Psoas muscle (tissue), 8 donors: ENCODE results near the gene TUT1. TPM values are rescaled to one million over a fixed set of nuclear protein-coding genes. Genes with fewer than 3 reads are reported as not detected.

Source experiments
- ATAC-seq, 4 donors: fragments of 200-7000 bp; cut with Tn5 transposase; one replicate each; pipeline ENCODE4 v1.9.1; 2020; ENCODE audit warnings: moderate library complexity in 3 of 4, mild to moderate bottlenecking in 2 of 4
- DNase-seq, 2 donors: peaks; one replicate each; pipeline ENCODE4 v3.0.0-alpha.2; 2020
- H3K27ac ChIP-seq: fragments of 200-600 bp; one replicate; pipeline ENCODE4 v1.8.0; 2022
- H3K27me3 ChIP-seq, 3 donors: fragments of 200-600 bp in 1 of 3; one replicate each; pipeline versions ENCODE4 v1.6.1 to v1.8.0; 2013 to 2022; ENCODE audit warnings: low read length in 2 of 3, mild to moderate bottlenecking in 2 of 3, moderate library complexity in 1 of 3; ENCODE audit not compliant: insufficient read depth in 3 of 3
- H3K36me3 ChIP-seq, 2 donors: fragments of 200-600 bp in 1 of 2; one replicate each; pipeline versions ENCODE4 v1.6.1 to v1.8.0; 2013 to 2022; ENCODE audit warnings: low read depth in 1 of 2, mild to moderate bottlenecking in 1 of 2, moderate library complexity in 1 of 2; ENCODE audit not compliant: insufficient read depth in 1 of 2
- H3K4me1 ChIP-seq: fragments of 200-600 bp; one replicate; pipeline ENCODE4 v1.8.0; 2022
- H3K4me3 ChIP-seq: fragments of 200-600 bp; one replicate; pipeline ENCODE4 v1.8.0; 2022; ENCODE audit warnings: mild to moderate bottlenecking
- H3K9me3 ChIP-seq: fragments of 200-600 bp; one replicate; pipeline ENCODE4 v1.8.0; 2022
- CTCF ChIP-seq: fragments of 200-600 bp; IDR thresholded peaks from one replicate; pipeline ENCODE4 v1.8.0; 2022; ENCODE audit warnings: antibody characterized with exemption
- WGBS, 3 donors: extraction: QIAGEN DNeasy Blood & Tissue Kit; methylation state at CpG; one replicate each; pipeline versions ENCODE4 v1.1.6 to v1.1.7; 2013; 5-methylcytosine and 5-hydroxymethylcytosine counted together
- intact Hi-C, 2 donors: fragments of 100-400 bp; cut with DNase I; formaldehyde crosslinking; loops; one replicate each; pipeline versions ENCODE4 v1.11.0 to v1.14.2; 2022
- polyA plus RNA-seq, 3 donors: library from polyadenylated mRNA; stranded (reverse); fragments of 200-250 nt; gene quantifications; one replicate each; pipeline ENCODE4 v1.2.3, GENCODE V29; 2013
- total RNA-seq, 4 donors: library from RNA; stranded (reverse); fragmentation: NEBNext Ultra II Directional in 2 of 4; extraction: Animal tissue kit (Norgen Biotek cat#: 25700) in 2 of 4; gene quantifications; one replicate each; pipeline versions ENCODE4 v1.2.1 to v1.2.4, GENCODE V29; 2021 to 2023
- donor health status: healthy with polysubstance abuse.
- donor health status: DM: no; HTN: no; CAD: no; lungs with moderate emphysema.
- donor health status: Bipolar disorder and iron deficiency.
- donor health status: healthy.
- donor health status: DM: yes; HTN: yes; CAD: no.
- donor health status: DM: no; HTN: no; CAD: no.
- donor health status: DM: no; HTN: no; CAD: no.
- donor health status: DM: yes; HTN: yes; CAD: no.

TUT1 gene
- total and polyA plus RNA-seq, 7 donors = 12.1 to 23.7 (median 15.5) TPM

DNA sequence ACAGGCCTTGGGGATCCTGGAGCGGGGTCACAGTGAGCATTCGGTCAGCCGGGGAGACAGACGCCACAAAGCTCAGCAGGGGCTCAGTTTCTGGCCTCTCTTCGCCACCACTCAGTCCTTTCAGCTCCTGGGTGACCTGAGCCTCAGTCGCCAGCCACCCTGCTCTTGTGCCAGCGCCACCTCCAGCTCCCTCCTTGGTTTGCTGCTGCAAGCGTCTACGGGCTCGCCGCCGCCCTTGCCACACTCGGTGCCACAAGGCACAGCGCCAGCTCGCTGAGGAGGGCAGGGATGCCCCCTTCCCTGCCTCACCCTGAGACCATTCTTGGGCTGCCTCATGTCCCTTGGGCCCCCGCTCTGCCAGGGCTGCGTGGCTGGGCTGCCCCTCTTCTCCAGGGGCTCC, 16.2 kb downstream of the TUT1 start:
- TF ChIP-seq CTCF = no peak
- no peaks in the 10 kb centered on the region for H3K27me3 ChIP-seq
- H3K4me3 ChIP-seq = peak overlapping the region; percentile 90
- ATAC-seq (no peak), DNase-seq (peak in 1 of 2 donors; percentile 65)
- peaks cover 5 to 71% of the 10 kb centered on the region in 2 donors for H3K36me3 ChIP-seq
- H3K27ac ChIP-seq = peak overlapping the region; percentile 92
- peaks cover 53% of the 10 kb centered on the region for H3K4me1 ChIP-seq
- 18 to 36% (median 25%) methylated on average over 17 of the region's 17 CpGs for WGBS, 3 donors
- intact Hi-C loops = loop anchor here in 1 of 2 donors (10.0 kb wide), 1 partner anchor 280 kb away; no protein-coding TSS in a partner anchor
- H3K9me3 ChIP-seq = no peaks in the 10 kb centered on the region

DNA sequence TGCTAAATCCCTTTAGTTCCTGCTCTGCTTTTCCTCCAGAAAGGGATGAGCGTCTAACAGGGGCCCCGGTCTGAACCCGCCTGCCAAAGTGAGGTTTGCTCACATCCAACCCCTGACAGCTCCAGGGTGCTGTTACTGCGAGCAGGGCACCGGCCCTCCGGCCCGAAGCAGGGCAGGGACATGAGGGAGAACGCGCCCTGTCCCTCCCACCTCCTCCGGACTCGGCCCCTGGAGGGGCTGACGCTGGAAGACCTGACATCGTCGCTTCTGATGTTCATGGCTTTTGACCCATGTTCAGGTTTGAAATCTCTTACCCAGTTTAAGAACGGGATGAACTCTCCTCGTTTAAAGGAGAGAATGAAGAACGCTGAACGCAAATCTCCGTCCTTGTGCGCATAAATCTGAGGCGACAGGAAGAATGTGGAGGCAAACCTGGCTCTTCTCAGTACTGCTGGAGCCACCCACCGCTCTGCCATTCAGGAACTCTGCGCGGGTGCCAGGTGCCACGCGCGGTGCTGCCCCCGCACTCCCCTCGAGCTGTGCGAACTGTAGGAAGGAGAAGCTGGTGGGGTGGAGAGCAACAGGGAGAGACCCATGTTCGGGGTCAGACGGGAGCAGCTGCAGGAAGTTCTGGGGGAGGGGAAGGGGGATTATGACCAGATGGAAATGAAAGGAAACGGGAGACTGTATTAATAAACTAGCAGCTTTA, 16.8 kb downstream of the TUT1 start:
- Histone ChIP-seq H3K9me3 (no peaks in the 10 kb centered on the region), H3K27me3 (no peaks in the 10 kb centered on the region), H3K4me3 (peak overlapping the region; percentile 90), H3K4me1 (peaks cover 57% of the 10 kb centered on the region), H3K36me3 (peaks cover 5 to 73% of the 10 kb centered on the region in 2 donors), H3K27ac (peak overlapping the region; percentile 92)
- WGBS, 3 donors = 0 to 1% (median 1%) methylated on average over 33 of the region's 33 CpGs
- ATAC-seq (peak; percentile 10 to 23 (median 18)), DNase-seq (peak in 1 of 2 donors; percentile 71)
- TF ChIP-seq CTCF = no peak
- intact Hi-C loops = loop anchor here in 1 of 2 donors (10.0 kb wide), 1 partner anchor 280 kb away; no protein-coding TSS in a partner anchor

GRCh38 chr11:62573592-62574362, 17.5 kb downstream of the TUT1 start, which contains the start of gene EEF1G:
Gene EEF1G, minus strand, starts transcription at chr11:62573891. Its CDS starts 49 bp downstream, at chr11:62573842.
- TF ChIP-seq CTCF = no peak
- Histone ChIP-seq H3K27ac (peak within 1 kb of the TSS; percentile 92), H3K4me3 (peak within 1 kb of the TSS; percentile 90), H3K36me3 (peaks cover 5 to 73% of the 10 kb centered on the region in 2 donors), H3K9me3 (no peaks in the 10 kb centered on the region), H3K27me3 (no peaks in the 10 kb centered on the region), H3K4me1 (peaks cover 56% of the 10 kb centered on the region)
- ATAC-seq = peak; percentile 92 to 94 (median 94)
- peak; percentile 98 to 99 for DNase-seq
- WGBS, 3 donors = 0% methylated on average over 46 of the region's 46 CpGs
- intact Hi-C loops = loop anchor here in 1 of 2 donors (10.0 kb wide), 1 partner anchor 281 kb away; no protein-coding TSS in a partner anchor

GRCh38 chr11:62573006-62573591, 18.2 kb downstream of the TUT1 start:
- TF ChIP-seq CTCF = no peak
- H3K27ac ChIP-seq = peak overlapping the region; percentile 92
- DNase-seq = no peak
- H3K4me1 ChIP-seq = peaks cover 55% of the 10 kb centered on the region
- WGBS, 3 donors = 0 to 1% (median 1%) methylated on average over 33 of the region's 33 CpGs
- intact Hi-C loops = loop anchor here in 1 of 2 donors (10.0 kb wide), 1 partner anchor 282 kb away; no protein-coding TSS in a partner anchor
- H3K36me3 ChIP-seq = peaks cover 5 to 73% of the 10 kb centered on the region in 2 donors
- peak overlapping the region; percentile 90 for H3K4me3 ChIP-seq
- ATAC-seq = peak in 3 of 4 donors; percentile 0 to 3 (median 0)
- no peaks in the 10 kb centered on the region for H3K9me3 ChIP-seq
- H3K27me3 ChIP-seq = no peaks in the 10 kb centered on the region
